Measurements from ENCODE around the gene CMSS1. TPM values are rescaled to one million over a fixed set of nuclear protein-coding genes. Genes with fewer than 3 reads are reported as not detected.

CMSS1 gene
- total and polyA plus RNA-seq, 2 of the 13 experiments (the other 11 are each of a cell fraction or from before 2014, with no cell fraction given), result 6.4 to 48.7 TPM

DNA sequence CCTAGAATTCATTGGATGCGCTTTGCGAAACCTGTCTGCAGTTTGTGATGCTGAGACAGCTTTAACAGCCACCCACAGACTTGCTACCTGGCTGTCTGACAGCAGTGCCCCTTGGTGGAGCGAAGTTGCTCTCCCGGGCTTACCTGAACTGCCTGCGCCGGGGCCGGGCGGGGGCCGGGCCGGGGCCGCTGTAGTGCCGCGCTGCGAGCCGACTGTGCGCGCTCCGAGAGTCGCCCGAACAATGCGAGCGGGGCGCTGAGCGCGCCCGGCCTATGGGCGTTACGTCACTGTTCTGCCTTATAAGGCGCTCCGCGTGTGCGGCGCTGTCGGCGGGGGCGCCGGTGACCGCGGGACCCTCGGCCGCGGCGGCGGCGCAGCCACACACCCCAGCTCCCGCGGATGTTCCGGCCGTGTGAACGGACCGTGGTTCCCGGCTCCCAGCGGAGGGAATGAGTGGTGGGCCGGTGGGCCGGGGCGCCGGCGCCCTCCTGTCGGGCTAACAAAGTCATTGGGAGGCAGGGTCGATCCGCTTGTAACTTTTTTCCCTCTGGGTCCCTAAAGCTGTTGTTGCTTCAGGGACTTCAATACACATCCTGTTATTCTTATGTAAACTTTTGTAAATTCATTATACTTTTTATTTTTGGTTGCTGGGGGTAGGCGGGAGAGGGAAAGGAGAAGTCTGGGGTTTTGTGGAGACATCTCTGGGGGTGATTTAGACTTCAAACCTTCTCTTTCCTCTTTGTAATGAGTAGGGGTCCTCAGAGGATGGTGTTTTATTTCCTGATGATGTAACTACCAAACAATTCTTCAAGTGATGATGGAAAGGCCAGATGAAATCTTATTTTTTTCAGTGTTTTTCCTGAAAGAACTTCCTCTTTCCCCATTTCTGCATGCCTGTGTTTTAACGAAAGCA is 58.5 kb downstream of the CMSS1 start (continued):
- TF ChIP-seq SAFB2 (CRISPR knock-in tag; IDR thresholded peaks at IDR 0.05; ENCODE audit: borderline replicate concordance, low read depth) (peak; percentile 75; the same call in 1 of the 2 replicates), ZNF672 (CRISPR knock-in tag; IDR thresholded peaks at IDR 0.05) (no peak), ISX (CRISPR knock-in tag; conservative IDR thresholded peaks at IDR 0.05) (peak; percentile 83; the same call in 1 of the 2 replicates), ZNF256 (CRISPR knock-in tag; conservative IDR thresholded peaks at IDR 0.05) (0 out of 2 replicates have a peak, but pooled peaks have one; percentile 37), HNRNPLL (IDR thresholded peaks at IDR 0.05; ENCODE audit: low read depth, low read length, poor library complexity, severe bottlenecking) (peak; percentile 91), SP4 (CRISPR knock-in tag; IDR thresholded peaks at IDR 0.05) (peak; percentile 78), HOXA5 (CRISPR knock-in tag; IDR thresholded peaks at IDR 0.05) (peak; percentile 74; the same call in 1 of the 2 replicates), EEA1 (CRISPR knock-in tag; IDR thresholded peaks at IDR 0.05; ENCODE audit: borderline replicate concordance) (peak; percentile 82; the same call in 1 of the 2 replicates), NFKB2 (CRISPR knock-in tag; IDR thresholded peaks at IDR 0.05; ENCODE audit: borderline replicate concordance) (peak; percentile 96; the same call in 1 of the 2 replicates), AHR (CRISPR knock-in tag; IDR thresholded peaks at IDR 0.05) (peak; percentile 53; the same call in 1 of the 2 replicates), HNRNPUL1 (IDR thresholded peaks at IDR 0.05; ENCODE audit: low read depth, low read length) (no peak), ZBTB3 (CRISPR knock-in tag; IDR thresholded peaks at IDR 0.05; ENCODE audit: borderline replicate concordance, low read depth) (peak; percentile 72; the same call in 1 of the 2 replicates), RXRB (CRISPR knock-in tag; IDR thresholded peaks at IDR 0.05; ENCODE audit: borderline replicate concordance) (peak; percentile 63; the same call in 1 of the 2 replicates), ZNF335 (CRISPR knock-in tag; IDR thresholded peaks at IDR 0.05) (no peak), ZNF441 (CRISPR knock-in tag; IDR thresholded peaks at IDR 0.05; ENCODE audit: borderline replicate concordance) (peak; percentile 78), ZFP1 (CRISPR knock-in tag; IDR thresholded peaks at IDR 0.05) (no peak), SATB2 (CRISPR knock-in tag; IDR thresholded peaks at IDR 0.05) (peak; percentile 91)
- TF ChIP-seq, protein P1, sequence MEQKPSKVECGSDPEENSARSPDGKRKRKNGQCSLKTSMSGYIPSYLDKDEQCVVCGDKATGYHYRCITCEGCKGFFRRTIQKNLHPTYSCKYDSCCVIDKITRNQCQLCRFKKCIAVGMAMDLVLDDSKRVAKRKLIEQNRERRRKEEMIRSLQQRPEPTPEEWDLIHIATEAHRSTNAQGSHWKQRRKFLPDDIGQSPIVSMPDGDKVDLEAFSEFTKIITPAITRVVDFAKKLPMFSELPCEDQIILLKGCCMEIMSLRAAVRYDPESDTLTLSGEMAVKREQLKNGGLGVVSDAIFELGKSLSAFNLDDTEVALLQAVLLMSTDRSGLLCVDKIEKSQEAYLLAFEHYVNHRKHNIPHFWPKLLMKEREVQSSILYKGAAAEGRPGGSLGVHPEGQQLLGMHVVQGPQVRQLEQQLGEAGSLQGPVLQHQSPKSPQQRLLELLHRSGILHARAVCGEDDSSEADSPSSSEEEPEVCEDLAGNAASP (CRISPR knock-in tag; IDR thresholded peaks at IDR 0.05; ENCODE audit: borderline replicate concordance), result 0 out of 2 replicates have a peak, but pooled peaks have one; percentile 30
- TF ChIP-seq, protein P2, sequence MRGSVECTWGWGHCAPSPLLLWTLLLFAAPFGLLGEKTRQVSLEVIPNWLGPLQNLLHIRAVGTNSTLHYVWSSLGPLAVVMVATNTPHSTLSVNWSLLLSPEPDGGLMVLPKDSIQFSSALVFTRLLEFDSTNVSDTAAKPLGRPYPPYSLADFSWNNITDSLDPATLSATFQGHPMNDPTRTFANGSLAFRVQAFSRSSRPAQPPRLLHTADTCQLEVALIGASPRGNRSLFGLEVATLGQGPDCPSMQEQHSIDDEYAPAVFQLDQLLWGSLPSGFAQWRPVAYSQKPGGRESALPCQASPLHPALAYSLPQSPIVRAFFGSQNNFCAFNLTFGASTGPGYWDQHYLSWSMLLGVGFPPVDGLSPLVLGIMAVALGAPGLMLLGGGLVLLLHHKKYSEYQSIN (CRISPR knock-in tag; IDR thresholded peaks at IDR 0.05; ENCODE audit: borderline replicate concordance), result no peak
- TF ChIP-seq, protein P3, sequence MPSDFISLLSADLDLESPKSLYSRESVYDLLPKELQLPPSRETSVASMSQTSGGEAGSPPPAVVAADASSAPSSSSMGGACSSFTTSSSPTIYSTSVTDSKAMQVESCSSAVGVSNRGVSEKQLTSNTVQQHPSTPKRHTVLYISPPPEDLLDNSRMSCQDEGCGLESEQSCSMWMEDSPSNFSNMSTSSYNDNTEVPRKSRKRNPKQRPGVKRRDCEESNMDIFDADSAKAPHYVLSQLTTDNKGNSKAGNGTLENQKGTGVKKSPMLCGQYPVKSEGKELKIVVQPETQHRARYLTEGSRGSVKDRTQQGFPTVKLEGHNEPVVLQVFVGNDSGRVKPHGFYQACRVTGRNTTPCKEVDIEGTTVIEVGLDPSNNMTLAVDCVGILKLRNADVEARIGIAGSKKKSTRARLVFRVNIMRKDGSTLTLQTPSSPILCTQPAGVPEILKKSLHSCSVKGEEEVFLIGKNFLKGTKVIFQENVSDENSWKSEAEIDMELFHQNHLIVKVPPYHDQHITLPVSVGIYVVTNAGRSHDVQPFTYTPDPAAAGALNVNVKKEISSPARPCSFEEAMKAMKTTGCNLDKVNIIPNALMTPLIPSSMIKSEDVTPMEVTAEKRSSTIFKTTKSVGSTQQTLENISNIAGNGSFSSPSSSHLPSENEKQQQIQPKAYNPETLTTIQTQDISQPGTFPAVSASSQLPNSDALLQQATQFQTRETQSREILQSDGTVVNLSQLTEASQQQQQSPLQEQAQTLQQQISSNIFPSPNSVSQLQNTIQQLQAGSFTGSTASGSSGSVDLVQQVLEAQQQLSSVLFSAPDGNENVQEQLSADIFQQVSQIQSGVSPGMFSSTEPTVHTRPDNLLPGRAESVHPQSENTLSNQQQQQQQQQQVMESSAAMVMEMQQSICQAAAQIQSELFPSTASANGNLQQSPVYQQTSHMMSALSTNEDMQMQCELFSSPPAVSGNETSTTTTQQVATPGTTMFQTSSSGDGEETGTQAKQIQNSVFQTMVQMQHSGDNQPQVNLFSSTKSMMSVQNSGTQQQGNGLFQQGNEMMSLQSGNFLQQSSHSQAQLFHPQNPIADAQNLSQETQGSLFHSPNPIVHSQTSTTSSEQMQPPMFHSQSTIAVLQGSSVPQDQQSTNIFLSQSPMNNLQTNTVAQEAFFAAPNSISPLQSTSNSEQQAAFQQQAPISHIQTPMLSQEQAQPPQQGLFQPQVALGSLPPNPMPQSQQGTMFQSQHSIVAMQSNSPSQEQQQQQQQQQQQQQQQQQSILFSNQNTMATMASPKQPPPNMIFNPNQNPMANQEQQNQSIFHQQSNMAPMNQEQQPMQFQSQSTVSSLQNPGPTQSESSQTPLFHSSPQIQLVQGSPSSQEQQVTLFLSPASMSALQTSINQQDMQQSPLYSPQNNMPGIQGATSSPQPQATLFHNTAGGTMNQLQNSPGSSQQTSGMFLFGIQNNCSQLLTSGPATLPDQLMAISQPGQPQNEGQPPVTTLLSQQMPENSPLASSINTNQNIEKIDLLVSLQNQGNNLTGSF (CRISPR knock-in tag; IDR thresholded peaks at IDR 0.05), result peak; percentile 79
- TF ChIP-seq, protein P4, sequence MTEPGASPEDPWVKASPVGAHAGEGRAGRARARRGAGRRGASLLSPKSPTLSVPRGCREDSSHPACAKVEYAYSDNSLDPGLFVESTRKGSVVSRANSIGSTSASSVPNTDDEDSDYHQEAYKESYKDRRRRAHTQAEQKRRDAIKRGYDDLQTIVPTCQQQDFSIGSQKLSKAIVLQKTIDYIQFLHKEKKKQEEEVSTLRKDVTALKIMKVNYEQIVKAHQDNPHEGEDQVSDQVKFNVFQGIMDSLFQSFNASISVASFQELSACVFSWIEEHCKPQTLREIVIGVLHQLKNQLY (CRISPR knock-in tag; IDR thresholded peaks at IDR 0.05), result no peak

Data from HepG2 (cell line).